SK-N-SH treated with all-trans-retinoic acid at 6 μM for 48 hours (cell line): ENCODE results near the gene ZCCHC14.

Experiments used
- ARNTL ChIP-seq: fragments of 450-650 bp; formaldehyde crosslinking; IDR thresholded peaks from 2 replicates; pipeline ENCODE4 v1.5.0; 2020; ENCODE audit warnings: low read depth, mild to moderate bottlenecking, moderate library complexity, borderline replicate concordance
- CSRNP3 ChIP-seq: fragments of 250-450 bp; sonication (Bioruptor Pico); IDR thresholded peaks from 2 replicates; pipeline ENCODE4 v1.5.1; 2021; ENCODE audit warnings: mild to moderate bottlenecking, moderate library complexity
- ESRRG ChIP-seq: fragments of 250-450 bp; sonication (Bioruptor Pico); IDR thresholded peaks from 2 replicates; pipeline ENCODE4 v1.6.1; 2021; ENCODE audit warnings: mild to moderate bottlenecking
- ISL1 ChIP-seq: fragments of 250-450 bp; sonication (Bioruptor Pico); IDR thresholded peaks from 2 replicates; pipeline ENCODE4 v2.1.2; 2022; ENCODE audit warnings: mild to moderate bottlenecking, moderate library complexity
- PATZ1 ChIP-seq: fragments of 250-450 bp; sonication (Bioruptor Pico); IDR thresholded peaks from 2 replicates; pipeline ENCODE4 v1.8.0; 2020; ENCODE audit warnings: mild to moderate bottlenecking, moderate library complexity, borderline replicate concordance
- RARB ChIP-seq: fragments of 250-450 bp; sonication (Bioruptor Pico); IDR thresholded peaks from 2 replicates; pipeline ENCODE4 v1.8.0; 2021; ENCODE audit warnings: mild to moderate bottlenecking, moderate library complexity
- TCF4 ChIP-seq: fragments of 250-450 bp; sonication (Bioruptor Pico); IDR thresholded peaks from 2 replicates; pipeline ENCODE4 v1.8.0; 2021; ENCODE audit warnings: mild to moderate bottlenecking, moderate library complexity, borderline replicate concordance
- TSHZ2 ChIP-seq: fragments of 250-450 bp; sonication (Bioruptor Pico); IDR thresholded peaks from 2 replicates; pipeline ENCODE4 v1.5.0; 2020; ENCODE audit warnings: mild to moderate bottlenecking, moderate library complexity
- ZC3H10 ChIP-seq: fragments of 250-450 bp; sonication (Bioruptor Pico); IDR thresholded peaks from 2 replicates; pipeline ENCODE4 v1.5.1; 2021; ENCODE audit warnings: mild to moderate bottlenecking, moderate library complexity
- ZFP3 ChIP-seq: fragments of 250-450 bp; sonication (Bioruptor Pico); IDR thresholded peaks from 2 replicates; pipeline ENCODE4 v1.5.0; 2020; ENCODE audit warnings: mild to moderate bottlenecking, moderate library complexity
- ZNF8 ChIP-seq: fragments of 450-650 bp; formaldehyde crosslinking; IDR thresholded peaks from 2 replicates; pipeline ENCODE4 v1.5.0; 2020; ENCODE audit warnings: mild to moderate bottlenecking, moderate library complexity

- TF ChIP-seq CSRNP3 (CRISPR knock-in tag) (no peak), PATZ1 (no peak), TSHZ2 (no peak), ZC3H10 (no peak), ZFP3 (CRISPR knock-in tag) (no peak), ARNTL (CRISPR knock-in tag) (no peak), ESRRG (CRISPR knock-in tag) (no peak), ZNF8 (CRISPR knock-in tag) (no peak), TCF4 (CRISPR knock-in tag) (no peak), RARB (no peak), ISL1 (no peak)
Measured at GRCh38 chr16:87465879-87466278, 26.9 kb downstream of the ZCCHC14 start.
